HCT116 (cell line): ENCODE measurements around the gene WIPF3. TPM values are rescaled to one million over a fixed set of nuclear protein-coding genes. Genes with fewer than 3 reads are reported as not detected.

ENCODE experiments used
- ATAC-seq: fragments of 200-7000 bp; cut with Tn5 transposase; 2 replicates; pipeline ENCODE4 v1.9.1; 2020; ENCODE audit warnings: mild to moderate bottlenecking, moderate library complexity
- BruUV-seq: library from RNA; stranded (reverse); fragments of 400-500 nt; replicated peaks from 2 replicates; lab custom pipeline; 2021; lab: Mats Ljungman, UMichigan
- CTCF ChIA-PET: fragments of 300-600 bp; sonication (Branson Sonifier 250); formaldehyde crosslinking; loops from one replicate; lab custom pipeline; 2021; ENCODE audit warnings: antibody characterized with exemption; lab: Charles Lee
- POLR2A ChIA-PET: fragments of 300-600, 350-600 bp; sonication (Branson Sonifier 250); formaldehyde crosslinking; loops from one replicate; lab custom pipeline; 2021; ENCODE audit warnings: antibody characterized with exemption; lab: Charles Lee
- RAD21 ChIA-PET, 2 experiments: fragments of 300-600 bp; sonication (Branson Sonifier 250); formaldehyde crosslinking; loops; one replicate each; lab custom pipeline; 2023; ENCODE audit warnings: low total read pairs in 2 of 2; ENCODE audit not compliant: uncharacterized antibody in 2 of 2, unreplicated experiment in 2 of 2, low non-redundant PET in 1 of 2; lab: Charles Lee
- DNase-seq: peaks from one replicate; pipeline ENCODE4 v3.0.0-alpha.2; 2010; ENCODE audit warnings: low read depth, low spot score
- H2AFZ ChIP-seq: fragments of 200-600 bp; shearing (Covaris generic), sonication (generic); 2 replicates; pipeline ENCODE4 v1.6.1; 2017; ENCODE audit warnings: low read depth, mixed run types, mixed read lengths, antibody characterized with exemption, low read length; ENCODE audit not compliant: poor library complexity, severe bottlenecking
- H3K27ac ChIP-seq: 2 replicates; pipeline ENCODE4 v1.5.1; 2012; ENCODE audit warnings: low read depth, low read length
- H3K27me3 ChIP-seq: fragments of 200-600 bp; sonication (generic); 2 replicates; pipeline ENCODE4 v1.6.1; 2016; ENCODE audit warnings: mixed run types, low read length, mixed read lengths; ENCODE audit not compliant: insufficient read depth
- H3K36me3 ChIP-seq, 2 experiments: fragments of 200-500 bp in 1 of 2; fragments of 200-600 bp in 1 of 2; sonication (Bioruptor generic) in 1 of 2; sonication (generic) in 1 of 2; 2 replicates each; pipeline versions ENCODE4 v1.5.1 to v1.6.1; 2014 to 2016; ENCODE audit warnings: low read length in 2 of 2, inconsistent platforms in 1 of 2, mixed read lengths in 1 of 2, mixed run types in 1 of 2; ENCODE audit not compliant: insufficient read depth in 2 of 2, control insufficient read depth in 1 of 2
- H3K4me1 ChIP-seq, 2 experiments: fragments of 200-600 bp in 1 of 2; sonication (generic) in 1 of 2; 2 replicates each; pipeline versions ENCODE4 v1.5.1 to v1.6.1; 2012 to 2017; ENCODE audit warnings: low read length in 2 of 2, inconsistent platforms in 1 of 2, mild to moderate bottlenecking in 1 of 2, mixed read lengths in 1 of 2, mixed run types in 1 of 2, moderate library complexity in 1 of 2; ENCODE audit not compliant: insufficient read depth in 2 of 2, control insufficient read depth in 1 of 2
- H3K4me2 ChIP-seq: fragments of 200-600 bp; sonication (generic); 2 replicates; pipeline ENCODE4 v1.6.1; 2017; ENCODE audit warnings: mixed run types, low read length, mixed read lengths
- H3K4me3 ChIP-seq, 2 experiments: fragments of 200-600 bp in 1 of 2; sonication (generic) in 1 of 2; replicated peaks in 1 of 2; 2 replicates each; pipeline ENCODE4 v1.5.1; 2011 to 2016; ENCODE audit warnings: low read length in 2 of 2, control low read depth in 1 of 2, low read depth in 1 of 2, mild to moderate bottlenecking in 1 of 2, mixed read lengths in 1 of 2, mixed run types in 1 of 2
- H3K79me2 ChIP-seq: fragments of 200-600 bp; sonication (generic); 2 replicates; pipeline ENCODE4 v1.6.1; 2017; ENCODE audit warnings: mild to moderate bottlenecking, mixed run types, low read length, moderate library complexity, mixed read lengths; ENCODE audit not compliant: insufficient read depth
- H3K9ac ChIP-seq: fragments of 200-600 bp; sonication (generic); 2 replicates; pipeline ENCODE4 v1.6.1; 2016; ENCODE audit warnings: low read length, mixed read lengths
- H3K9me2 ChIP-seq: fragments of 200-600 bp; sonication (generic), shearing (Covaris generic); 2 replicates; pipeline ENCODE4 v1.6.1; 2017; ENCODE audit warnings: mixed run types, mild to moderate bottlenecking, moderate library complexity; ENCODE audit not compliant: insufficient read depth
- H3K9me3 ChIP-seq, 2 experiments: fragments of 200-500 bp in 1 of 2; fragments of 200-600 bp in 1 of 2; sonication (Bioruptor generic) in 1 of 2; sonication (generic) in 1 of 2; 2 replicates each; pipeline ENCODE4 v1.6.1; 2014 to 2017; ENCODE audit warnings: low read length in 2 of 2, mixed read lengths in 2 of 2, inconsistent platforms in 1 of 2, low read depth in 1 of 2, mild to moderate bottlenecking in 1 of 2, mixed run types in 1 of 2, moderate library complexity in 1 of 2; ENCODE audit not compliant: control insufficient read depth in 1 of 2, insufficient read depth in 1 of 2
- H4K20me1 ChIP-seq: fragments of 200-600 bp; sonication (generic), shearing (Covaris generic); 2 replicates; pipeline ENCODE4 v1.6.1; 2017; ENCODE audit warnings: mixed run types, mild to moderate bottlenecking, moderate library complexity; ENCODE audit not compliant: insufficient read depth
- CEBPB ChIP-seq: IDR thresholded peaks from 2 replicates; pipeline ENCODE4 v1.6.1; 2012; ENCODE audit warnings: low read depth
- EGR1 ChIP-seq: IDR thresholded peaks from 2 replicates; pipeline ENCODE4 v1.6.1; 2012; ENCODE audit warnings: low read depth
- ELF1 ChIP-seq: IDR thresholded peaks from 2 replicates; pipeline ENCODE4 v1.6.1; 2012; ENCODE audit warnings: low read depth, borderline replicate concordance
- EZH2 ChIP-seq: fragments of 200-600 bp; sonication (generic); IDR thresholded peaks from 2 replicates; pipeline ENCODE4 v1.6.1; 2017; ENCODE audit warnings: antibody characterized with exemption, mixed run types
- EZH2phosphoT487 ChIP-seq: fragments of 200-600 bp; IDR thresholded peaks from 2 replicates; pipeline ENCODE4 v1.6.1; 2018; ENCODE audit warnings: antibody characterized with exemption, borderline replicate concordance
- JUND ChIP-seq: IDR thresholded peaks from 2 replicates; pipeline ENCODE4 v1.6.1; 2012
- POLR2A ChIP-seq: IDR thresholded peaks from 2 replicates; pipeline ENCODE4 v1.7.0; 2011; ENCODE audit warnings: borderline replicate concordance; ENCODE audit not compliant: insufficient read depth, insufficient read length; ENCODE audit errors: extremely low read depth
- POLR2AphosphoS5 ChIP-seq: IDR thresholded peaks from 2 replicates; pipeline ENCODE4 v1.6.1; 2011; ENCODE audit warnings: mild to moderate bottlenecking, low read depth, low read length, moderate library complexity
- RAD21 ChIP-seq: IDR thresholded peaks from 2 replicates; pipeline ENCODE4 v1.6.1; 2012; ENCODE audit warnings: low read depth, mild to moderate bottlenecking
- SIN3A ChIP-seq: IDR thresholded peaks from 2 replicates; pipeline ENCODE4 v1.6.1; 2012; ENCODE audit warnings: low read depth
- SP1 ChIP-seq: IDR thresholded peaks from 2 replicates; pipeline ENCODE4 v1.6.1; 2012; ENCODE audit warnings: low read depth
- TCF7L2 ChIP-seq: IDR thresholded peaks from 2 replicates; pipeline ENCODE4 v1.7.0; 2011; ENCODE audit warnings: borderline replicate concordance, inconsistent platforms; ENCODE audit not compliant: insufficient read depth, insufficient read length; ENCODE audit errors: extremely low read depth
- YY1 ChIP-seq: IDR thresholded peaks from 2 replicates; pipeline ENCODE4 v1.6.1; 2011; ENCODE audit warnings: low read length, low read depth, moderate library complexity, mild to moderate bottlenecking; ENCODE audit not compliant: insufficient replicate concordance; ENCODE audit errors: extremely low read depth
- ZFX ChIP-seq: fragments of 450-650 bp; IDR thresholded peaks from 2 replicates; pipeline ENCODE4 v1.6.1; 2017
- intact Hi-C: fragments of 100-400 bp; cut with micrococcal nuclease; formaldehyde crosslinking; loops from 2 replicates; pipeline ENCODE4 v1.10.0; 2022
- total RNA-seq: library from RNA; stranded (reverse); gene quantifications from one replicate; pipeline ENCODE4 v1.2.1, GENCODE V29; 2021; ENCODE audit not compliant: unreplicated experiment
- TF ChIP-seq, protein P1 (sequence below): IDR thresholded peaks from 2 replicates; pipeline ENCODE4 v1.6.1; 2011; ENCODE audit warnings: mild to moderate bottlenecking, low read length, moderate library complexity; ENCODE audit not compliant: insufficient replicate concordance; ENCODE audit errors: extremely low read depth
- TF ChIP-seq, protein P2 (sequence below): IDR thresholded peaks from 2 replicates; pipeline ENCODE4 v1.6.1; 2012
- TF ChIP-seq, protein P3 (sequence below): IDR thresholded peaks from 2 replicates; pipeline ENCODE4 v1.6.1; 2012

Gene WIPF3
- total RNA-seq, 1 experiment from 2014 or later, result 8.6 TPM

DNA sequence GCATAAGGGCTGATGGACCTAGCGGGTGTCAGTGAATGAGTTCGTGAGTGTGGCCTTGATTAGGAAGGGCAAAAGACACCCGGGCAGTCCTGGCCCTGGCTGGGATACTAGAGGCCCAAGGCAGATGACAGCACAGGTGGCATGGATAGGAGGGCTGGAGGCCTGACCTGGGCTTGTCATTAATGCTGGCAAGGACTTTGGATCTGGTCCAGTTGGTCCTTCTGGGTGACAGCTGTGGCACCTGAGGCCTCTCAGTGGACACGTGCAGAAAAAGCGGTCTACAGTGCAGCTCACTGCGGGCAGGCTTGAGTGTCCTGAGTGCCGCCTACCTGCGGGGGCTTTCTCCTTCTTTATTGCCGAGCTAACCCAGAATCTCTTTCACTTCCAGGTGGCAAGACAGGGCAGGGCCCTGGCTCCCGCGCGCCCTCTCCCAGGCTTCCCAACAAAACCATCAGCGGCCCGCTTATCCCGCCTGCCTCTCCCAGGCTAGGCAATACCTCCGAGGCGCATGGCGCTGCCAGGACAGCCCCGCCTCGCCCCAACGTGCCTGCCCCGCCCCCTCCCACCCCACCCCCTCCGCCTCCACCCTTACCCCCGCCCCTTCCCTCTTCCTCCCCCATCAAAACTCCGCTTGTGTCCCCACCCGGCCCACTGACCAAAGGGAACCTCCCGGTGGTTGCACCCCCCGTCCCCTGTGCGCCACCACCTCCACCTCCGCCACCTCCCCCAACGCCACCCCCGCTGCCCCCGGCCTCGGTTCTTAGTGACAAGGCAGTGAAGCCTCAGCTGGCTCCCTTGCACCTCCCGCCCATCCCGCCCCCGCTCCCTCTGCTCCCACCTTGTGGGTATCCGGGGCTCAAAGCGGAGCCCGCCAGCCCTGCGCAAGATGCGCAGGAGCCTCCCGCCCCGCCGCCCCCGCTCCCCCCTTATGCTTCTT is 77.4 kb downstream of the WIPF3 start:
- TF ChIP-seq POLR2AphosphoS5 (no peak), SIN3A (no peak), EZH2 (no peak), ELF1 (no peak), SP1 (no peak), CEBPB (no peak), TCF7L2 (no peak), ZFX (no peak), POLR2A (no peak), JUND (no peak), RAD21 (no peak), EZH2phosphoT487 (no peak), EGR1 (no peak), YY1 (no peak)
- TF ChIP-seq, protein P1, sequence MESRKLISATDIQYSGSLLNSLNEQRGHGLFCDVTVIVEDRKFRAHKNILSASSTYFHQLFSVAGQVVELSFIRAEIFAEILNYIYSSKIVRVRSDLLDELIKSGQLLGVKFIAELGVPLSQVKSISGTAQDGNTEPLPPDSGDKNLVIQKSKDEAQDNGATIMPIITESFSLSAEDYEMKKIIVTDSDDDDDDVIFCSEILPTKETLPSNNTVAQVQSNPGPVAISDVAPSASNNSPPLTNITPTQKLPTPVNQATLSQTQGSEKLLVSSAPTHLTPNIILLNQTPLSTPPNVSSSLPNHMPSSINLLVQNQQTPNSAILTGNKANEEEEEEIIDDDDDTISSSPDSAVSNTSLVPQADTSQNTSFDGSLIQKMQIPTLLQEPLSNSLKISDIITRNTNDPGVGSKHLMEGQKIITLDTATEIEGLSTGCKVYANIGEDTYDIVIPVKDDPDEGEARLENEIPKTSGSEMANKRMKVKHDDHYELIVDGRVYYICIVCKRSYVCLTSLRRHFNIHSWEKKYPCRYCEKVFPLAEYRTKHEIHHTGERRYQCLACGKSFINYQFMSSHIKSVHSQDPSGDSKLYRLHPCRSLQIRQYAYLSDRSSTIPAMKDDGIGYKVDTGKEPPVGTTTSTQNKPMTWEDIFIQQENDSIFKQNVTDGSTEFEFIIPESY, result no peak
- TF ChIP-seq, protein P2, sequence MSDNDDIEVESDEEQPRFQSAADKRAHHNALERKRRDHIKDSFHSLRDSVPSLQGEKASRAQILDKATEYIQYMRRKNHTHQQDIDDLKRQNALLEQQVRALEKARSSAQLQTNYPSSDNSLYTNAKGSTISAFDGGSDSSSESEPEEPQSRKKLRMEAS, result no peak
- TF ChIP-seq, protein P3, sequence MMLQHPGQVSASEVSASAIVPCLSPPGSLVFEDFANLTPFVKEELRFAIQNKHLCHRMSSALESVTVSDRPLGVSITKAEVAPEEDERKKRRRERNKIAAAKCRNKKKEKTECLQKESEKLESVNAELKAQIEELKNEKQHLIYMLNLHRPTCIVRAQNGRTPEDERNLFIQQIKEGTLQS, result no peak
- TF ChIP-seq, all 23 proteins: peak for 0
- no peak overlapping the region for H3K4me2 ChIP-seq
- RAD21 ChIA-PET, result no interaction called here
- H3K79me2 ChIP-seq, result no peaks in the 10 kb centered on the region
- no peaks in the 10 kb centered on the region for H3K27me3 ChIP-seq
- H3K4me3 ChIP-seq, result no peak overlapping the region
- H3K9me3 ChIP-seq, result no peaks in the 10 kb centered on the region
- no peaks in the 10 kb centered on the region for H3K36me3 ChIP-seq
- CTCF ChIA-PET, result no interaction called here
- H3K9ac ChIP-seq, result no peak overlapping the region
- H3K4me1 ChIP-seq, result no peaks in the 10 kb centered on the region
- no peaks in the 10 kb centered on the region for H3K9me2 ChIP-seq
- no peak overlapping the region for H2AFZ ChIP-seq
- DNase-seq (no peak), ATAC-seq (no peak)
- BruUV-seq, result no TSS peak
- POLR2A ChIA-PET, result interaction anchor here (0.6 kb wide), 1 partner anchor 9 kb away, joined by 3 read pairs; no protein-coding TSS in a partner anchor
- H4K20me1 ChIP-seq, result no peaks in the 10 kb centered on the region
- intact Hi-C loops, result no loop called here
- no peak overlapping the region for H3K27ac ChIP-seq
